T-helper 1 cell (primary cell): ENCODE results near the gene CISD3.

Source experiments
- DNase-seq, 5 donors: peaks; one replicate each; pipeline ENCODE4 v3.0.0-alpha.2; 2012 to 2020

Gene CISD3

GRCh38 chr17:38779965-38780752 lies 50.0 kb downstream of the CISD3 start:
- no peak for DNase-seq

- DNase-seq = no peak
Measured at GRCh38 chr17:38783227-38783626, 53.1 kb downstream of the CISD3 start.
